ENCODE data around the gene ANAPC13.

DNA sequence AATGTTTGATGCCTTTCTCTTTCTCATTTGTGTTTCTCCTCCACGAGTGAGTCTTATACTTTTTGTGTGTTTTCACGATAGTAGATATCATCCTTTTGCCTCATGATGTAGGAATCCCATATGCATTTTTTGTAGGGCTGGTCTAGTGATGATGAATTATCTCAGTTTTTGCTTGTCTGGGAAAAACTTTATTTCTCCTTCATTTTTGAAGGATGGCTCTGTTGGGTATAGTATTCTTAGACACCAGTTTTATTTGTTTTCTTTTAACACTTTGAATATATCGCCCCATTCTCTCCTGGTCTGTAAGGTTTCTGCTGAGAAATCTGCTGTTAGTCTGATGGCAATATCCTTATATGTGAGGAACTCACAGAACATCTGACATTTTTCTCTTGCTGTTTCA is 18.3 kb upstream of the ANAPC13 start:
- TF ChIP-seq, protein P1, sequence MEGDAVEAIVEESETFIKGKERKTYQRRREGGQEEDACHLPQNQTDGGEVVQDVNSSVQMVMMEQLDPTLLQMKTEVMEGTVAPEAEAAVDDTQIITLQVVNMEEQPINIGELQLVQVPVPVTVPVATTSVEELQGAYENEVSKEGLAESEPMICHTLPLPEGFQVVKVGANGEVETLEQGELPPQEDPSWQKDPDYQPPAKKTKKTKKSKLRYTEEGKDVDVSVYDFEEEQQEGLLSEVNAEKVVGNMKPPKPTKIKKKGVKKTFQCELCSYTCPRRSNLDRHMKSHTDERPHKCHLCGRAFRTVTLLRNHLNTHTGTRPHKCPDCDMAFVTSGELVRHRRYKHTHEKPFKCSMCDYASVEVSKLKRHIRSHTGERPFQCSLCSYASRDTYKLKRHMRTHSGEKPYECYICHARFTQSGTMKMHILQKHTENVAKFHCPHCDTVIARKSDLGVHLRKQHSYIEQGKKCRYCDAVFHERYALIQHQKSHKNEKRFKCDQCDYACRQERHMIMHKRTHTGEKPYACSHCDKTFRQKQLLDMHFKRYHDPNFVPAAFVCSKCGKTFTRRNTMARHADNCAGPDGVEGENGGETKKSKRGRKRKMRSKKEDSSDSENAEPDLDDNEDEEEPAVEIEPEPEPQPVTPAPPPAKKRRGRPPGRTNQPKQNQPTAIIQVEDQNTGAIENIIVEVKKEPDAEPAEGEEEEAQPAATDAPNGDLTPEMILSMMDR (conservative IDR thresholded peaks at IDR 0.05 in 1 of 2, IDR thresholded peaks at IDR 0.05 in 1 of 2; ENCODE audit: extremely low read depth in 1 of 2, insufficient read depth in 1 of 2, low read depth in 1 of 2, low read length in 2 of 2): no peak
- TF ChIP-seq EZH2 (IDR thresholded peaks at IDR 0.05; ENCODE audit: borderline replicate concordance, low read length): no peak

Measured in mammary epithelial cell (primary cell).